Tibial artery (tissue), 4 donors: ENCODE data around the gene SOX1.

Experiments
- DNase-seq, 2 donors: peaks; one replicate each; pipeline ENCODE4 v3.0.0-alpha.2; 2019
- H3K27ac ChIP-seq, 2 donors: fragments of 200-600 bp; sonication (generic) in 1 of 2; 1 replicate in 1 of 2; 2 replicates in 1 of 2; pipeline ENCODE4 v1.5.1; 2018 to 2019; ENCODE audit warnings: mild to moderate bottlenecking in 1 of 2
- H3K27me3 ChIP-seq, 2 donors: fragments of 200-600 bp; sonication (generic) in 1 of 2; one replicate each; pipeline versions ENCODE4 v1.5.1 to v1.6.0; 2016 to 2019
- H3K36me3 ChIP-seq, 3 donors: fragments of 200-600 bp; sonication (generic) in 2 of 3; one replicate each; pipeline ENCODE4 v1.5.1; 2016 to 2019; ENCODE audit warnings: mild to moderate bottlenecking in 2 of 3
- H3K4me1 ChIP-seq, 4 donors: fragments of 200-600 bp; sonication (generic) in 2 of 4; 1 replicate in 3 of 4; 2 replicates in 1 of 4; pipeline ENCODE4 v1.5.1; 2016 to 2019
- H3K4me3 ChIP-seq, 2 donors: fragments of 200-600 bp; sonication (generic) in 1 of 2; 1 replicate in 1 of 2; 2 replicates in 1 of 2; pipeline ENCODE4 v1.5.1; 2018 to 2019; ENCODE audit warnings: mild to moderate bottlenecking in 2 of 2
- H3K9me3 ChIP-seq, 3 donors: fragments of 200-600 bp; sonication (generic) in 1 of 3; one replicate each; pipeline ENCODE4 v1.5.1; 2016 to 2019
- CTCF ChIP-seq, 2 experiments: fragments of 200-600 bp in 1 of 2; fragments of 450-650 bp in 1 of 2; IDR thresholded peaks; one replicate each; pipeline ENCODE4 v1.5.1; 2017 to 2019; ENCODE audit warnings: antibody characterized with exemption in 2 of 2, mild to moderate bottlenecking in 1 of 2, moderate library complexity in 1 of 2
- intact Hi-C: fragments of 100-400 bp; cut with DNase I; formaldehyde crosslinking; loops from one replicate; pipeline ENCODE4 v1.15.0; 2023; ENCODE audit warnings: low total_unique reads

The SOX1 gene

GRCh38 chr13:112067116-112067741 is at the start of gene SOX1:
SOX1 (plus strand) TSS chr13:112067149; CDS start chr13:112067659, 510 bp downstream.
- TF ChIP-seq CTCF (IDR thresholded peaks at IDR 0.05): no peak
- intact Hi-C loops: no loop called here
- no peak within 1 kb of the TSS for H3K27ac ChIP-seq
- H3K4me1 ChIP-seq: peaks cover 0 to 36% (median 25%) of the 10 kb centered on the region in 4 donors
- DNase-seq: no peak
- no peaks in the 10 kb centered on the region for H3K36me3 ChIP-seq
- peak within 1 kb of the TSS; percentile 33 to 48 for H3K4me3 ChIP-seq
- H3K9me3 ChIP-seq: no peaks in the 10 kb centered on the region
- H3K27me3 ChIP-seq: peaks cover 0 to 96% of the 10 kb centered on the region in 2 donors

DNA sequence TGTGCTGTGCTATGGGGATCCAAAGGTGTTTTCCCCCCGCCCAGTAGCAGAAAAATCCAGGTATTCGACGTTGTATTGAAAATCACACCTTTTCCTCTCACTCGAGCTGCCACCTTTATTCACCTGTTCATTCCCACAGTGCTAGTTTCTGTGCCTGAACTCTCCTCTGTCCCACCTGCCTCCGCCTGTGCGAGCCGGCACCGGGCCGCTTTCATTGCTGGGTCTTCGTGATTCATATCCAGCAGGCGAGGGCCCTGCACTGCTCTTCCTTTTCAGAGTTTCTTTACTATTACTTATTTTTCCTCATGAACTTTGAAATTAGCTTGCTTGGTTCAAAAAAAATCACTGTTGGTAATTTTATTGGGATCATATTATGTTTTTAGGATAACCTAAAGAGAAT is 42.4 kb upstream of the SOX1 start:
- H3K36me3 ChIP-seq: no peaks in the 10 kb centered on the region
- no peak for DNase-seq
- no peak overlapping the region for H3K4me3 ChIP-seq
- no peaks in the 10 kb centered on the region for H3K4me1 ChIP-seq
- H3K27me3 ChIP-seq: peaks cover 0 to 19% of the 10 kb centered on the region in 2 donors
- intact Hi-C loops: no loop called here
- no peak for TF ChIP-seq CTCF (IDR thresholded peaks at IDR 0.05)
- H3K27ac ChIP-seq: no peak overlapping the region
- H3K9me3 ChIP-seq: peaks cover 2 to 13% (median 12%) of the 10 kb centered on the region in 3 donors

DNA sequence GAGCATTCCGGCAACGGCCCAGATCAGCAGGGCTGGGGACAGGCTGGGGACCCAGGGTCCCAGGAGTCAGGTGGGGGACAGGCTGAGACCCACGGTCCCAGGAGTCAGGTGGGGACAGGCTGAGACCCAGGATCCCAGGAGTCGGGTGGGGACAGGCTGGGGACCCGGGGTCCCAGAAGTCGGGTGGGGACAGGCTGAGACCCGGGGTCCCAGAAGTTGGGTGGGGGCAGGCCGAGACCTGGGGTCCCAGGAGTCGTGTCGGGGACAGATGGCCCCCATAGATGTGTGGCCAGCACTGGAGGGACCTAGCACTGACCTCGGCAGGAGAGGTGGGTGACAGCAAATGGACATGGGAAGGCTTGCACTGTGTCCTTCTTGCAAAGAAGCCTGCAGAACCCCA is 39.7 kb upstream of the SOX1 start:
- Histone ChIP-seq H3K4me3 (no peak overlapping the region), H3K9me3 (peaks cover 0 to 4% (median 0%) of the 10 kb centered on the region in 3 donors), H3K4me1 (no peaks in the 10 kb centered on the region), H3K36me3 (no peaks in the 10 kb centered on the region), H3K27me3 (peaks cover 0 to 19% of the 10 kb centered on the region in 2 donors), H3K27ac (no peak overlapping the region)
- TF ChIP-seq CTCF (IDR thresholded peaks at IDR 0.05): no peak
- intact Hi-C loops: no loop called here
- no peak for DNase-seq

- Histone ChIP-seq H3K4me1 (no peaks in the 10 kb centered on the region), H3K27ac (no peak overlapping the region), H3K9me3 (peaks cover 0 to 4% (median 0%) of the 10 kb centered on the region in 3 donors), H3K27me3 (peaks cover 0 to 19% of the 10 kb centered on the region in 2 donors), H3K36me3 (no peaks in the 10 kb centered on the region), H3K4me3 (no peak overlapping the region)
- intact Hi-C loops: no loop called here
- TF ChIP-seq CTCF (IDR thresholded peaks at IDR 0.05): no peak
- DNase-seq: no peak
Observed at GRCh38 chr13:112028481-112028880, 38.5 kb upstream of the SOX1 start.

- H3K36me3 ChIP-seq: no peaks in the 10 kb centered on the region
- H3K4me1 ChIP-seq: peaks cover 0 to under 1% (median 0%) of the 10 kb centered on the region in 4 donors
- no peak for DNase-seq
- no peak for TF ChIP-seq CTCF (IDR thresholded peaks at IDR 0.05)
- H3K4me3 ChIP-seq: no peak overlapping the region
- intact Hi-C loops: no loop called here
- peaks cover 0 to 4% (median 0%) of the 10 kb centered on the region in 3 donors for H3K9me3 ChIP-seq
- H3K27me3 ChIP-seq: peaks cover 0 to 19% of the 10 kb centered on the region in 2 donors
- no peak overlapping the region for H3K27ac ChIP-seq
Observed at GRCh38 chr13:112029143-112029542, 37.8 kb upstream of the SOX1 start.
